ENCODE data around the gene UBN1. TPM values are rescaled to one million over a fixed set of nuclear protein-coding genes. Genes with fewer than 3 reads are reported as not detected.
A peak's percentile ranks its signal among the peaks of the same experiment; 100 is the strongest.

UBN1 gene
- total and polyA plus RNA-seq, 4 donors, result 13.8 to 17.5 (median 16.3) TPM

GRCh38 chr16:4868535-4868934 lies 21.3 kb downstream of the UBN1 start:
- no peaks in the 10 kb centered on the region for H3K4me1 ChIP-seq (ENCODE audit: control insufficient read depth, insufficient read depth, low read length)
- H3K27me3 ChIP-seq (ENCODE audit: control insufficient read depth, insufficient read depth, low read length), result no peaks in the 10 kb centered on the region
- no peak overlapping the region for H3K27ac ChIP-seq (ENCODE audit: low read depth, low read length)
- WGBS (ENCODE audit: insufficient coverage), result 96% methylated on average over 7 of the region's 7 CpGs
- no peak overlapping the region for H3K4me3 ChIP-seq (ENCODE audit: low read depth, low read length)
- H3K9me3 ChIP-seq (ENCODE audit: control insufficient read depth, insufficient read depth, low read length), result no peaks in the 10 kb centered on the region
- DNase-seq (ENCODE audit: low read depth in 4 of 6, low spot score in 6 of 6), result no peak
- peaks cover 44% of the 10 kb centered on the region for H3K36me3 ChIP-seq (ENCODE audit: control insufficient read depth, insufficient read depth, low read length)

GRCh38 chr16:4869147-4869805 lies 22.0 kb downstream of the UBN1 start:
- H3K4me3 ChIP-seq (ENCODE audit: low read depth, low read length), result no peak overlapping the region
- DNase-seq (ENCODE audit: low read depth in 4 of 6, low spot score in 6 of 6), result peak in 1 of 6 donors; percentile 22
- no peaks in the 10 kb centered on the region for H3K27me3 ChIP-seq (ENCODE audit: control insufficient read depth, insufficient read depth, low read length)
- no peaks in the 10 kb centered on the region for H3K9me3 ChIP-seq (ENCODE audit: control insufficient read depth, insufficient read depth, low read length)
- H3K4me1 ChIP-seq (ENCODE audit: control insufficient read depth, insufficient read depth, low read length), result no peaks in the 10 kb centered on the region
- peaks cover 50% of the 10 kb centered on the region for H3K36me3 ChIP-seq (ENCODE audit: control insufficient read depth, insufficient read depth, low read length)
- 81% methylated on average over 13 of the region's 13 CpGs for whole genome bisulfite sequencing (ENCODE audit: insufficient coverage)
- H3K27ac ChIP-seq (ENCODE audit: low read depth, low read length), result no peak overlapping the region

GRCh38 chr16:4870138-4870671 lies 22.9 kb downstream of the UBN1 start:
- Histone ChIP-seq H3K4me1 (ENCODE audit: control insufficient read depth, insufficient read depth, low read length) (no peaks in the 10 kb centered on the region), H3K27me3 (ENCODE audit: control insufficient read depth, insufficient read depth, low read length) (no peaks in the 10 kb centered on the region), H3K9me3 (ENCODE audit: control insufficient read depth, insufficient read depth, low read length) (no peaks in the 10 kb centered on the region), H3K36me3 (ENCODE audit: control insufficient read depth, insufficient read depth, low read length) (peaks cover 60% of the 10 kb centered on the region), H3K4me3 (ENCODE audit: low read depth, low read length) (no peak overlapping the region), H3K27ac (ENCODE audit: low read depth, low read length) (no peak overlapping the region)
- WGBS (ENCODE audit: insufficient coverage), result 96% methylated on average over 20 of the region's 21 CpGs
- DNase-seq (ENCODE audit: low read depth in 4 of 6, low spot score in 6 of 6), result peak in 1 of 6 donors; percentile 73

- no peak overlapping the region for H3K4me3 ChIP-seq (ENCODE audit: low read depth, low read length)
- H3K9me3 ChIP-seq (ENCODE audit: control insufficient read depth, insufficient read depth, low read length), result no peaks in the 10 kb centered on the region
- H3K4me1 ChIP-seq (ENCODE audit: control insufficient read depth, insufficient read depth, low read length), result no peaks in the 10 kb centered on the region
- H3K36me3 ChIP-seq (ENCODE audit: control insufficient read depth, insufficient read depth, low read length), result peaks cover 68% of the 10 kb centered on the region
- 77% methylated on average over 4 of the region's 4 CpGs for WGBS (ENCODE audit: insufficient coverage)
- no peak overlapping the region for H3K27ac ChIP-seq (ENCODE audit: low read depth, low read length)
- no peaks in the 10 kb centered on the region for H3K27me3 ChIP-seq (ENCODE audit: control insufficient read depth, insufficient read depth, low read length)
- peak in 1 of 6 donors; percentile 11 for DNase-seq (ENCODE audit: low read depth in 4 of 6, low spot score in 6 of 6)
These were observed 23.8 kb downstream of the UBN1 start for GRCh38 chr16:4871071-4871470.

GRCh38 chr16:4873091-4873490 lies 25.8 kb downstream of the UBN1 start:
- no peak overlapping the region for H3K4me3 ChIP-seq (ENCODE audit: low read depth, low read length)
- no peaks in the 10 kb centered on the region for H3K9me3 ChIP-seq (ENCODE audit: control insufficient read depth, insufficient read depth, low read length)
- H3K4me1 ChIP-seq (ENCODE audit: control insufficient read depth, insufficient read depth, low read length), result no peaks in the 10 kb centered on the region
- WGBS (ENCODE audit: insufficient coverage), result 87% methylated on average over 3 of the region's 3 CpGs
- H3K36me3 ChIP-seq (ENCODE audit: control insufficient read depth, insufficient read depth, low read length), result peaks cover 84% of the 10 kb centered on the region
- no peaks in the 10 kb centered on the region for H3K27me3 ChIP-seq (ENCODE audit: control insufficient read depth, insufficient read depth, low read length)
- DNase-seq (ENCODE audit: low read depth in 4 of 6, low spot score in 6 of 6), result no peak
- no peak overlapping the region for H3K27ac ChIP-seq (ENCODE audit: low read depth, low read length)

GRCh38 chr16:4874666-4875065 lies 27.4 kb downstream of the UBN1 start:
- 98% methylated on average over 8 of the region's 8 CpGs for WGBS (ENCODE audit: insufficient coverage)
- Histone ChIP-seq H3K4me1 (ENCODE audit: control insufficient read depth, insufficient read depth, low read length) (no peaks in the 10 kb centered on the region), H3K36me3 (ENCODE audit: control insufficient read depth, insufficient read depth, low read length) (peaks cover 85% of the 10 kb centered on the region), H3K27me3 (ENCODE audit: control insufficient read depth, insufficient read depth, low read length) (no peaks in the 10 kb centered on the region), H3K27ac (ENCODE audit: low read depth, low read length) (no peak overlapping the region), H3K9me3 (ENCODE audit: control insufficient read depth, insufficient read depth, low read length) (no peaks in the 10 kb centered on the region), H3K4me3 (ENCODE audit: low read depth, low read length) (no peak overlapping the region)
- no peak for DNase-seq (ENCODE audit: low read depth in 4 of 6, low spot score in 6 of 6)

GRCh38 chr16:4876646-4877379 lies 29.5 kb downstream of the UBN1 start:
- H3K27ac ChIP-seq (ENCODE audit: low read depth, low read length), result no peak overlapping the region
- no peaks in the 10 kb centered on the region for H3K27me3 ChIP-seq (ENCODE audit: control insufficient read depth, insufficient read depth, low read length)
- H3K4me1 ChIP-seq (ENCODE audit: control insufficient read depth, insufficient read depth, low read length), result no peaks in the 10 kb centered on the region
- DNase-seq (ENCODE audit: low read depth in 4 of 6, low spot score in 6 of 6), result no peak
- peaks cover 83% of the 10 kb centered on the region for H3K36me3 ChIP-seq (ENCODE audit: control insufficient read depth, insufficient read depth, low read length)
- H3K4me3 ChIP-seq (ENCODE audit: low read depth, low read length), result no peak overlapping the region
- H3K9me3 ChIP-seq (ENCODE audit: control insufficient read depth, insufficient read depth, low read length), result no peaks in the 10 kb centered on the region
- 96% methylated on average over 10 of the region's 11 CpGs for WGBS (ENCODE audit: insufficient coverage)

- Histone ChIP-seq H3K4me3 (ENCODE audit: low read depth, low read length) (no peak overlapping the region), H3K27ac (ENCODE audit: low read depth, low read length) (no peak overlapping the region), H3K4me1 (ENCODE audit: control insufficient read depth, insufficient read depth, low read length) (no peaks in the 10 kb centered on the region), H3K27me3 (ENCODE audit: control insufficient read depth, insufficient read depth, low read length) (no peaks in the 10 kb centered on the region), H3K9me3 (ENCODE audit: control insufficient read depth, insufficient read depth, low read length) (no peaks in the 10 kb centered on the region), H3K36me3 (ENCODE audit: control insufficient read depth, insufficient read depth, low read length) (peaks cover 82% of the 10 kb centered on the region)
- DNase-seq (ENCODE audit: low read depth in 4 of 6, low spot score in 6 of 6), result no peak
- WGBS (ENCODE audit: insufficient coverage), result 93% methylated on average over 14 of the region's 14 CpGs
These were observed 30.1 kb downstream of the UBN1 start for GRCh38 chr16:4877380-4877685.

GRCh38 chr16:4879049-4879448 lies 31.8 kb downstream of the UBN1 start:
- Histone ChIP-seq H3K4me1 (ENCODE audit: control insufficient read depth, insufficient read depth, low read length) (no peaks in the 10 kb centered on the region), H3K27ac (ENCODE audit: low read depth, low read length) (no peak overlapping the region), H3K27me3 (ENCODE audit: control insufficient read depth, insufficient read depth, low read length) (no peaks in the 10 kb centered on the region), H3K4me3 (ENCODE audit: low read depth, low read length) (no peak overlapping the region), H3K9me3 (ENCODE audit: control insufficient read depth, insufficient read depth, low read length) (no peaks in the 10 kb centered on the region), H3K36me3 (ENCODE audit: control insufficient read depth, insufficient read depth, low read length) (peaks cover 88% of the 10 kb centered on the region)
- no CpG with 5 or more reads among the region's 4 CpGs for WGBS (ENCODE audit: insufficient coverage)
- no peak for DNase-seq (ENCODE audit: low read depth in 4 of 6, low spot score in 6 of 6)
